Iris pigment epithelial cell (primary cell): ENCODE data around the gene SNX24.
A peak's percentile ranks its signal among the peaks of the same experiment; 100 is the strongest.
"Not testable (repeated sequence)": the region's sequence is repeated elsewhere in the genome, so short reads cannot be mapped to it uniquely, and the experiment has no call there.

Experiments used
- DNase-seq: peaks from one replicate; pipeline ENCODE4 v3.0.0-alpha.2; 2011; ENCODE audit warnings: low read depth

Gene SNX24, protein sequence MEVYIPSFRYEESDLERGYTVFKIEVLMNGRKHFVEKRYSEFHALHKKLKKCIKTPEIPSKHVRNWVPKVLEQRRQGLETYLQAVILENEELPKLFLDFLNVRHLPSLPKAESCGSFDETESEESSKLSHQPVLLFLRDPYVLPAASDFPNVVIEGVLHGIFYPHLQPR

DNA sequence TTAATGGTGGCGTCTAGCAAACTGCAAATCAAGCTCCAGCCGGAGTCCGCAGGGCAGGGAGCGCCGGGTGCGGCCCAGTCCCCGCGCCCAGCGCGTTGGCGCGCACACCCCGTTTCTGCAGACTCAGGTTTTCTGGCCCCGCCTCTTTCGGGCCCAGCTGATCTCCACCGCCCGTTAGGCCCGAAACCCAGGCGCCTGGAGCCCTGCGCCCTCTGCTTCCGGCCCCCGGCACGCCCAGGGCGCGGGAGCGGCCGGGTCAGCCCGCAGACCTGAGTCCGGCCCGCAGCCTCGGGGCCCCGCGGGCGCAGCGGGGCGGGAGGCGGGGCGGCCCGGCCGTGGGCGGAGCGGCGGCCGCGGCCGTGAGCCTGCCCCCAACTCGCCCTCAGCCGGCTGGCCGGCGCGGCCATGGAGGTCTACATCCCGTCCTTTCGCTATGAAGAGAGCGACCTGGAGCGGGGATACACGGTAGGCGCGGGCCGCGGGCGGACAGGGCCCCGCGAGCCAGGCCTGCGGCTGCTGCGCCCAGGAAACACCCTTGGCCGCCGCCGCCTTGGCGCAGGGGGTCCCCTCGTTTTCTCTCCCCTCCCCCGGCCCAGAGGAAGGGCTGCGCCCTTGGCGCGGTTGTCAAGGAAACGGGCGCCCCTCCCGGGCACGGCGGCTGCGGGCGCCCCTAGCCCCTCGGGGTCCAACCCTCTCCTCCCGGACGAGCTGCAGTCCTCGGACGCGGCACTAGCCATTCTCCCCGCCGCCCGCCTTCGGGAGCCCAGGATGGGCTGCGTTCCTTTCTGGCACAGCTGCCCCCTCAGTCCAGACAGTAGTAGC lies at the start of gene SNX24:
TSS of gene SNX24 (plus strand) at position 385 of the 822 bp plus-strand sequence. CDS start at position 406, 21 bp downstream.
- DNase-seq, result peak; percentile 70

DNA sequence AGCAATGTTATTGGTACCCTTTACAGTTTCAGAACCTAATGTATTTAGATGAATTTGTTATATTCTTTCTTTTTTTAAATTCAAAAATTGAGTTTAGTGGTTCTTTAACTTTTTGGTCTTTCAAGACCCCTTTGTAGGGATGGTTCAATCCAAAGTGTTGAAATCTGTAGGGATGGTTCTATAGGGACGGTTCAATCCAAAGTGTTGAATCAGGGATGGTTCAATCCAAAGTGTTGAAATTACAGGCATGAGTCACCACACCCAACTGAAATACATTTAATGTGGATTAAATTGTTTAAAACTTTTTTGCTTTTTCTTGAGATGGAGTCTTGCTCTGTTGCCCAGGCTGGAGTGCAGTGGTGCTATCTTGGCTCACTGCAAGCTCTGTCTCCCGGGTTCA lies 39.9 kb upstream of the SNX24 start:
- DNase-seq, result peak; percentile 83

DNA sequence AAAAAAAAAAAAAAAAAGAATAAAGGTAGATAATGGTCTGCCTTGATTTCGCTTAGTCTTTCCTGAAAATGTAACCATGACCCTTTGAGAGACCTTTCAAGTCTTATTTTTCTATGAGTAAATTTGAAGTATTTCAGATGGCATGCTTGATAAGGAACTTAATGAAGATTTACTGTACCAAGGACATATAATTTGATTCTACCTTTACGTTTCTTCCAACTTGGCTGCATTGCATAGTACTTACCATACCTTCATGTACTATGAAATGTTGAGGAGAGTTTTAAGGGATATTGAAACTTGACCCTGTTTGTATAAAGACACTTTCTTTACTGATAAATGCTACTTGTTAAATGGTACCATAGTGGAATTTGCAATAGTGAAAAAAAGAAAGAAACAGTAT lies 35.0 kb upstream of the SNX24 start:
- no peak for DNase-seq

DNA sequence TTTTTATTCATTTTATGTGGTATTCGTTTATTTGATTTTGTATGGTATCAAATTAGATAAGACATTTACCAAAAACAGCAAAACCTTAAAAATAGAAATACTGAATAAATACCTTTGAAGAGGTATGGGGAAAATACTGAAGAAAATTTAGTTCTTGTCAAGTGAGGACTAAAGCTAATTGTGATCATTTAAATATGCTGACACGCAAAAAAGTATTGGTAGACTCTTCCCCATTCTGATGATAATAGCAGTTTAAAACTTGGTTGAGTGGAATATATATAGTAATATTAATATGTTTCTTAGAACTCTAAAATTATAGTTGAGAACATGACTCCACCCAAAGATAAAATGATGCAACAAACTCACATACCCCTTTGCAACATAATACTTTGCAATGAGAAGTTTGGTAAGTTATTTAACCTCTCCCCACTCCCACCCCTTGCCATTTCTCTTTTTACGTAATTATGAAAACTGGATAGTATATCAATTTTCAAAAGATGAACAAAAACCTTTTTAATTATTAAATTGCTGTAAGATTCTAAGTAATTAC lies 30.1 kb upstream of the SNX24 start:
- no peak for DNase-seq

DNA sequence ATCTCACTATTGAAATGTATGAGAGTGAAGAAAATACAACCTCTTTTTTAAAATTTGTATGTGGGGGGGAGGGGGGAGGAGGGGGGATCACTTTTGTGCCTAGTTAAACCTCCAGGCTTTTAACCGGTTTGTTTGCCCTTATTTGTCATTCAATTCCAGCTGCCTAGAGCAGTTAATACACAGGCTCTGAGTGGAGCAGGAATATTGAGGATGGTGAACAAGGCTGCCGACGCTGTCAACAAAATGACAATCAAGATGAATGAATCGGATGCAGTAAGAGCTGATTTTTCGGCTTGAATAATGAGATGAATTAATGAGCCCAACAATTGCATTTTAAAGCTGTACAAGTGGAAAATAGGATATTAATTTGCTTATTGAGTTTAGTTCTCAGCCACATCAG lies 28.7 kb upstream of the SNX24 start:
- DNase-seq, result no peak

DNA sequence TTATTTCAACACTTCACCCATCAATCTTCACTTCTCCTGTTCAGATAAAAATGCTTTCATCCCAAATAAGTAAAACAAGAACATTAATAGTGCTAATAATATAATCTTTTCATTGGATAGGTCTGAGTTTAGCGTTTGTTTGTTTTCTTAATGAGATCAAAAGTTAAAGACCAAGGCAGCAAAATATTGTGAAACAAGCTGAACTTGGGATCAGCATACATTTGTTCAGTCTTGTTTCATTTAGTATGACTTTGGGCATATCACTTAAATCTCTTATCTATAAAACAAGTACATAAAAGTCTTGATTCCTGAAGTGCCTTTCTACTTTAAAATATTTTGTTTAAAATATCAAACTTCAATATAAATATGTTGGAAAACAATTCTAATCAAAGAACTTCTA lies 13.4 kb upstream of the SNX24 start:
- DNase-seq, result no peak

DNA sequence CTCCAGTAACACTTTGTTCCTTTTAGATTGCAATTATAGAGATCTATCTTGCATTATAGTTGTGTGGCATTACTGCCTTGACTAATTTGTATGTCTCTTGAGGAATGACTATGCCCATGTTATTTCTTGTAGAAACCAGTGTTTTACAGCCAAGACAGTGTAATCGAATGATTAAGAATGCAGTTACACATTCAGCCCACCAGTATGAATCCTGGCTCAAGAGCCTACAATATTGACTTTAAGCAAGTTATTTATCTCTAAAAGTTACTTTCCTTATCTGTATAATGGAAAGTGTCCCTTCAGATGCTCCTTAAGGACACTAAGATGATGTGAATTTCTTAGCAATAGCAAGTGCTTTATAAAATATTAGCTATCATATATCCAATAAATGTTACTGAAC lies 9.7 kb upstream of the SNX24 start:
- DNase-seq, result no peak

DNA sequence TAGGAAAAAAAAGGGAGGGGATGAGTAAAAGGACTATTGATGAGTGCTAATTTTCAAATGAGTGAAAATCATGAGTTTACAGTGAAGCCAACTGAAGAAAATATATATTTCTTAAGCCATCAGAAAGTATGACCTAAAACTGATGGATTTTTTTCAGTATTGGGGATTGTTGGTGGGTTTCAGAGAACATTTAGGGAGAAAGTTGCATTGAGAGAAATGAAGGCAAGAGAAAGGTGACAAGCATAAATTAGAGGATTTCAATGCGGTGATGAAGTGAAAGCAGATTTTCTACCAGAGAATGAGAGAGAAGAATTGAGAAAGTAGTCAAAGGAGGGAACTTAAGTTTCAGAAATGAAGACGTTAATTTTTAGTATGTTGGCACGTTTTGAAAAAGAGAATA lies 8.5 kb upstream of the SNX24 start:
- DNase-seq, result no peak

DNA sequence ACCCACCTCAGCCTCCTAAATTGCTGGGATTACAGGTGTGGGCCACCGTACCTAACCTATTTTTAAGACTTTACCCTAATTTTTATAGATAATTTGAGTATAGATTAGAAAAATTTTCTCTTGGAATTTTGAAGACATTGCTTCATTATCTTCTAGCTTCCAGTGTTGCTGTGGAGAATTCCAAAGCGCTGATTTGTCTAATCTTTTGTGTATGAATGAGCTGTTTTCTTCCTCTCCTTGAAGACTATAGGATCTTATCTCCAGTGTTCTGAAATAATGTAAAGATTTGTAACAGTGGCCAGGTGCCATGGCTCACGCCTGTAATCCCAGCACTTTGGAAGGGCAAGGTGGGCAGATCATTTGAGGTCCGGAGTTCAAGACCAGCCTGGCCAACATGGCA lies 5.7 kb upstream of the SNX24 start:
- no peak for DNase-seq

DNA sequence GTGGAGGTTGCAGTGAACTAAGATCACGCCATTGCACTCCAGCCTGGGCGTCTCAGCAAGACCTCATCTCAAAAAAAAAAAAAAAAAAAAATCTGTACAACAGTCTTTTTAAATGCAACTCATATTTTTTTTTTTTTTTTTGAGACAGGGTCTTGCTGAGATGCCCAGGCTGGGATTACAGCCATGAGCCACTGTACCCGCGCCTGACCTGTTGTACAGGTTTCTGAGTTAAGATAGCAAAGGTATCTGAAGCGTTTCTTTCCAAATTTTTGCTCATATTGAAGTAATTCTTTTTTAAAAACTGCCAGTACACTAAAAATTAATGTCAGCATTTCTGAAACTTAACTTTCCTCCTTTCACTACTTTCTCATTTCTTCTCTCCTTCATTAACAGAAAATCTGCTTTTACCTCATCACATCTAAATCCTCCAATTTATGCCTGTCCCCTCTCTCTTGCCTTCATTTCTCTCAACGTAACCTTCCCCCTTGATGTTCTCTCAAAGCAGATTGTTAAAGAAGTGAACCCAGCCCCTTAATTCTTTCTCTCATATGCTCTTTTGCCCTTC lies 3.3 kb upstream of the SNX24 start:
- DNase-seq, result no peak

DNA sequence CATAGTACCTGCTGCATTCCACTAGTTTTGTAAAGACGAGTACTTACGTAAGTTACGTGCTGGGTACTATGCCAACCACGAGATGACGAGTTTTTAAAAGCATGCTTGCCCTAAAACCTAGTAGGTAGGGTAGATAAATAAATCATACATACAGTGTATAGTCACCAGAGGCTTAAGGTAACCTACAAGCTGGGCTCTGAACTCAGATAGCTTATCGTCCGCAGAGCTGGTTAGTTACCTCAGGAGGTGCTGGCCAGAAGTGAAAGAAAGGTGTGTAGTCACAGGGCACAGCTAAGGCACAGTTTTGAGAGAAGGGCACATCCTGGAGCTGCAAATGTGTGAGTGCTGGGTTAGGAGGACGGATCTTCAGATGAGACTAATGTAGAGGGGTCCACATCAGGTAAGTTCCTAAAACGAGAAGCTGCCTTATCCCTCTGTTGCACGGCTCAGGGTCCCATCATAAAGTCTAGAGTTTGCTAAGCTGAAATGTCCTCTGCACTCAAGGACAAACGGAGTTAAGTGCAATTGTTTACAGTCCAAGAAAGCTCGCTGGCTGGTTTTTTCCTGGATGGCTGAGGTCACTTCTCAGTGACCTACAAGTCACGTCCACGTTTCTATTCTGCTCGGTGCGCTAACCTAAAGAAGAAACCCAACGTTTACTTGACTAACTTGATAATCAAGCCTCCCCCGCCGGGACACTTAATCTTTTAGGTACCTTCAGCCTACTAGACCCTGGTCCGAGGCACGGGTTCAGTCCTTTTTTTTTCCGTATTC lies 1.1 kb upstream of the SNX24 start:
- peak; percentile 18 for DNase-seq

DNA sequence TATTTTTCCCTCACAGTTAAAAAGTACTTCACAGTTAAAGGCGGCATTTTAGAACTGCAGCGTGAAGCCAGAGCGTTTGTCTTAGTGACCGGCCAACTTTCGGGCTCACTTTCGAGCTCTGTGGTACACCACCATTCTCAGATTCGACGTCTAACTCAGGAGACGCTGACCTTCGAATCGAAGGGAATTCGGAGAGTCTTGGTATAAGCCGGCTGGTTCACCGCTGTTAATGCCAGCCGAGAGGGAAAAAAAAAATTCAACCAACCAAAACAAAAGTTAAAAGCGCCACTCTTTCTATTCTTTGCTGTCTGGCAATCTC lies 544 bp upstream of the SNX24 start:
- DNase-seq, result no peak

DNA sequence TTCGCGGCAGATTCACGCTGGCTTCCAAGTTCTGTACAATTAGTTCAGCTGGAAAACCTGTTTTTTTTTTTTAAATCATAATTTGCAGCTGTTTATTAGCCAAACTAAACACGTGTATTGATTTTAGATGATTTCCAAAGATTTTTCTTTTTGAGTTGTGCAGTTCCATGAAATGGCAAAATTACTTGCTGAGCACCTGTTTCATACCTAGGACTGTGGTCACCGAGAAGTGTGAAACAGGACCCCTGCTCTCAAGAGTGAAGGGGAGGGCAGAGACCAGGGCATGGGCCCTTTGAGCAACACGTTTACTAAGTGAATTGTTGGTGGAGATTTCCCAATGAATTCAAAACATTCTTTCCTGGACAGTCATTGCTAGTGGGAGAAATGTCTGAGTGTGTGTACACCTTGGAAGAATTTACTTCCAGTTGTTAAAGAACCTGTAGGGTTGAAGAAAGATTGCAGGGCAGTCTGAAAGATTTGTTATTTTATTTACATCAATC lies 688 bp downstream of the SNX24 start:
- DNase-seq, result peak; percentile 75

DNA sequence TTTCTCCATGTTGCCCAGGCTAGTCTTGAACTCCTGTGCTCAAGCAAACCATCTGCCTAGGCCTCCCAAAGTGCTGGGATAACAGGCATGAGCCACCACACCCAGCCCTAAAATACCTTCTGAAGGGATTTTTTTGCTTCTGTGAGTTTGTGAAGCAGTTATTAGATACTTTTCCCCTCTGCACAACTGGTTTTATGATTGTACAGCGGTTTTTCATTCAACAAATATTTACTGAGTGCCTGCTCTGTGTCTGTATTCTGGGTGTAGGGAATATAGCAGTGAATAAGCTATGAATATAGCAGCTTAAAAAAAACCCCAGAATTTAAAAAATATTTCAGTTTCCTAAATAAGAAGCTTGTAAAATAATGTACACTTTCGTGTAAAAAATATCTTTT lies 2.3 kb downstream of the SNX24 start:
- no peak for DNase-seq

DNA sequence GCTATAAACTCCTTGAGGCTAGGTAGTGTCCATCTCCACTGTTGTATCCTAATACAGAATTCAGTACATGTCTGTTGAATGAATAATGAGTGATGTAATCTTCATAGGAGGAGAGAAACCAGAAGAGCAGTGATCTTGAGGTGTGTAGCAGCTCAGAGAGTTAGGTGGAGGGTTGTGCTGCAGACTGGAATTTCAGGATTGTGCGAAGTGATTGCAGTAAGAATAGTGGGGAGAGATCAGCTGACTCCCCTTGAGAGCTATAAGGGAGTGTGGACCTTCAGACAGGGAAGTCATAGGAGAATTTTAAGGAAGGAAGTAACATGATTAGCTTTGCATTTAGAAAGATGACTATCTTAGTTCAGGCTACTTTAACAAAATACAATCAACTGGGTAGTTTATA lies 4.4 kb downstream of the SNX24 start:
- DNase-seq, result peak; percentile 51

DNA sequence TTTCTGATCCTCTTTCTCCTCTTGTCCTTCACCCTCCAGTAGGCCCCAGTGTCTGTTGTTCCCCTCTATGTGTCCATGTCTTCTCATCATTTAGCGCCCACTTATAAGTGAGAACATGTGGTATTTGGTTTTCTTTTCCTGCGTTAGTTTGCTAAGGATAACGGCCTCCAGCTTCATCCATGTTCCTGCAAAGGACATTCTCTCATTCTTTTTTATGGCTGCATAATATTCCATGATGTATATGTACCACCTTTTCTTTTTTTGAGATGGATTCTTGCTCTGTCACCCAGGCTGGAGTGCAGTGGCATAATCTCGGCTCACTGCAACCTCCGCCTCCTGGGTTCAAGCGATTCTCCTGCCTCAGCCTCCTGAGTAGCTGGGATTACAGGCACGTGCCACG lies 12.1 kb downstream of the SNX24 start:
- not testable (repeated sequence) for DNase-seq

DNA sequence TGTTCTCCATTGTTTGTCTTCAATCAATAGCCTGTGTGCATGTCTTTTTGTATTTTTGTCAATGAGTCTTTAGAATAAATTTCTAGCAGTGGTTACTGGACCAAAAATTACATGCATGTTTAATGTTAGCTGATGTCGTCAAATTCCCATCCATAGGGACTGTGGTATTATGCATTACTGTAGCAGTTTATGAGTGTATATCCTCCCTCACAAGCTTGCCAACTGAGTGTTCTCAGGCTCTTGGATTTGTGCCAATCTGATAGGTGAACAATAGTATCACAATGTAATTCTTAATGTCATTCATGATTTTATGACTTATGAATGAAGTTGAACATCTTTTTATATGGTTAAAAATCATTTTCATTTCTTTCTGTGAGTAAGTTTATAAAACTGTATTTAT lies 13.0 kb downstream of the SNX24 start:
- DNase-seq, result peak; percentile 41

DNA sequence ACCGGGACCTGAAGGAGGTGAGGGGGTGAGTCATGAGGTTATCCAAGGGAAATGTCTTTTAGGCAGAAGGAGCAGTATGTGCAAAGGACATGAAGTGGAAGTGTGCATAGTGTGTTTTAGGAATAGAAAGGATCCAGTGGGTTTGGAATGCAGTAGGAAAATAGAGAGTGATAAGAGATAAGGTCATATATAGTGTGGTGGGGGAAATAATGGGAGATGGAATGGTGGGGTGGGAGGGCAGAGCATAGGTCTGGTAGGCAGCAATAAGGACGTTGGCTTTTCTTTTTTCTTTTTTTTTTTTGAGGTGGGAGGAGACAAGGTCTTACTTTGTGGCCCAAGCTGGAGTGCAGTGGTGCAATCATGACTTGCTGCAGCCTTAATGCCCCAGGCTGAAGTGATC lies 17.8 kb downstream of the SNX24 start:
- DNase-seq, result no peak

DNA sequence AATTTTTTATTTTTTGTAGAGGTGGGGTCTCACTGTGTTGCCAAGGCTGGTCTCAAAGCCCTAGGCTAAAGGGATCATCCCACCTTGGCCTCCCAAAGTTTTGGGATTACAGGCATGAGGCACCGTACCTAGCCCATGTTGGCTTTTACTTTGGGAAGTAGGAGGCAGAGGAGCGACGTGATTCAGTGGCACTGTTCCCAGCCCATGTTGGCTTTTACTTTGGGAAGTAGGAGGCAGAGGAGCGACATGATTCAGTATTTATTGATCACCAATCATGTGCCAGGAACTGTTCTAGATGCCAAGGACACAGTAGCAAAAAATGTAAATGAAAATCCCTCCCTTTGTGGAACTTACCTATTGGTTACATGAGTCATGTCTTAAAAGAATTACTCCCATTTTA lies 18.3 kb downstream of the SNX24 start:
- no peak for DNase-seq

DNA sequence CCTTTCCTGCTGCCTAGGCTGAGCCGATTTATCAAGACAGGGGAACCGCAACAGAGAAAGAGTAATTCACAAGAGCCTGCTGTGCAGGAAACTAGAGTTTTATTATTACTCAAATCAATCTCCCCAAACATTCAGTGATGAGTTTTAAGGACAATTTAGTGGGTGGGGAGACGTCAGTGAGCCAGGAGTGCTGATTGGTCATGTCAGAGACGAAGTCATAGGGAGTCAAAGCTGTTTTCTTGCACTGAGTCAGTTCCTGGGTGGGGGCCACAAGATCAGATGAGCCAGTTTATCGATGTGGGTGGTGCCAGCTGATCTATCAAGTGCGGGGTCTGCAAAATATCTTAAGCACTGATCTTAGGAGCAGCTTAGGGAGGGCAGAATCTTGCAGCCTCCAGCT lies 19.0 kb downstream of the SNX24 start:
- no peak for DNase-seq

DNA sequence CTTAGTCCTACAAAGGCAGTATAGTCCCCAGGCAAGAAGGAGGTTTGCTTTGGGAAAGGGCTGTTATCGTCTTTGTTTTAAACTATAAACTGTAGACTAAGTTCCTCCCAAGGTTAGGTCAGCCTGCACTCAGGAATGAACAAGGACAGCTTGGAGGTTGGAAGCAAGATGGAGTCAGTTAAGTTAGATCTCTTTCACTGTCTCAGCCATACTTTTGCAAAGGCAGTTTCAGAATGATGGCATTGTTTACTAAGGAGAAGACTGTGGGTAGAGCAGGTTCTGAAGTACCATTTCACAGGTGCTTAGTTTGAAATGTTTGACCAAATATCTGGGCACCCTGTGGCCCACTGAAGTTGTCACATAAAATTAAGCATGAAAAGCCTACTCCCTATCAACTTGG lies 19.4 kb downstream of the SNX24 start:
- no peak for DNase-seq

DNA sequence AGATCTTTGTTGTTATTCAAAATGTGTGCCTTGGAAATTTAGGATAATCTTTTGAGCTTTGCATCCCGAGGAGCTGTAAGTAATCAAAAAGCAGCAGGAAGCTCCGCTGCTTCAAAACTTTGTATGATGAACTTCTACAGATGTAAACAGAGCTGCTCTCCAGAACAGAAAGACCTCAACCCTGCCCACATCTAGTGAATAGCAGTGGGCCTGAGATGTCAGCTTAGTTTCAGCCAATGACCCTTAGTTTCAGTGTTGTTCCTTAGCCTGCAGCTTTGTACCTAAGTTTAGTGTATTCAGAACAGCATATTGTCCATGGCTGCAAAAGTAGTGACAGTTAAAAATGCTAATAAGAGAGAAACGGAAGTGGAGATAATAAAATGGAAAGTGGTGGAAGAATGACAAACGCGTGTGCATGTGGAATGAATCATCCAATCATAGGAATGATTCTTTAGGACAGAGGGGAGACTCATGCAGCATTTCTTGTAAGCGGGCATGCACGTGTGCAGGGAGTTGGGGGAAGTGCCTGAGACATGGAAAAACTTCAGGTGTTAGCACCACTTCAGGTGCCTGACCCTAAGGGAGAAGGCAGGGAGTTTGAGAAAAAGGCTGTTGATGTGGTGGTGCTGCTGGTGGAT lies 24.9 kb downstream of the SNX24 start:
- peak; percentile 70 for DNase-seq
